Stomach (tissue), 9 donors: Measurements from ENCODE around the gene RGS13. TPM values are rescaled to one million over a fixed set of nuclear protein-coding genes. Genes with fewer than 3 reads are reported as not detected.
A peak's percentile ranks its signal among the peaks of the same experiment; 100 is the strongest.

Experiments
- DNase-seq, 2 donors: peaks; one replicate each; pipeline versions ENCODE4 v3.0.0 to v3.0.0-alpha.2; 2013 to 2019
- H3K27ac ChIP-seq, 5 donors: fragments of 200-600 bp in 4 of 5; sonication (generic) in 4 of 5; one replicate each; pipeline ENCODE4 v1.5.1; 2013 to 2019; ENCODE audit warnings: mild to moderate bottlenecking in 1 of 5, moderate library complexity in 1 of 5
- H3K27me3 ChIP-seq, 3 donors: fragments of 200-600 bp; sonication (generic); one replicate each; pipeline ENCODE4 v1.5.1; 2017 to 2019; ENCODE audit warnings: mixed run types in 1 of 3
- H3K36me3 ChIP-seq, 4 donors: fragments of 200-600 bp; sonication (generic); 1 replicate in 3 of 4; 2 replicates in 1 of 4; pipeline ENCODE4 v1.5.1; 2016 to 2019
- H3K4me1 ChIP-seq, 4 donors: fragments of 200-600 bp; sonication (generic); one replicate each; pipeline ENCODE4 v1.5.1; 2016 to 2019
- H3K4me3 ChIP-seq, 4 donors: fragments of 200-600 bp; sonication (generic) in 3 of 4; one replicate each; pipeline ENCODE4 v1.5.1; 2016 to 2019; ENCODE audit warnings: mild to moderate bottlenecking in 1 of 4
- H3K9me3 ChIP-seq, 4 donors: fragments of 200-600 bp; sonication (generic); one replicate each; pipeline ENCODE4 v1.5.1; 2016 to 2019
- EP300 ChIP-seq: sonication (generic); formaldehyde crosslinking; IDR thresholded peaks from one replicate; pipeline ENCODE4 v1.6.1; 2017; ENCODE audit warnings: antibody characterized with exemption
- POLR2A ChIP-seq, 4 donors: fragments of 450-650 bp; IDR thresholded peaks; one replicate each; pipeline ENCODE4 v1.6.1; 2016; ENCODE audit warnings: antibody characterized with exemption in 4 of 4, control low read depth in 2 of 4, mild to moderate bottlenecking in 1 of 4, moderate library complexity in 1 of 4
- POLR2AphosphoS5 ChIP-seq, 3 donors: sonication (generic); formaldehyde crosslinking; IDR thresholded peaks; one replicate each; pipeline ENCODE4 v1.6.1; 2016; ENCODE audit warnings: antibody characterized with exemption in 3 of 3
- WGBS, 5 donors: extraction: QIAGEN DNeasy Blood & Tissue Kit in 3 of 5; methylation state at CpG; one replicate each; pipeline versions ENCODE4 v1.1.5 to v1.1.7; 2013 to 2018; 5-methylcytosine and 5-hydroxymethylcytosine counted together
- intact Hi-C: fragments of 100-400 bp; cut with DNase I; formaldehyde crosslinking; loops from one replicate; pipeline ENCODE4 v1.15.1; 2023; ENCODE audit warnings: low total_unique reads
- polyA plus RNA-seq, 3 donors: library from polyadenylated mRNA; stranded (reverse); fragments of 200-250 nt; gene quantifications; one replicate each; pipeline ENCODE4 v1.2.3, GENCODE V29; 2013
- total RNA-seq, 5 donors: library from RNA; depleted of rRNA; stranded (reverse); fragments of >200 nt; gene quantifications; one replicate each; pipeline versions ENCODE4 v1.1.0 to v1.2.3, GENCODE V29; 2014 to 2016
- TF ChIP-seq, protein P1 (sequence below), 7 experiments: fragments of 450-650 bp in 4 of 7; fragments of 200-600 bp in 3 of 7; sonication (generic) in 3 of 7; IDR thresholded peaks; one replicate each; pipeline ENCODE4 v1.5.1; 2016 to 2019; ENCODE audit warnings: antibody characterized with exemption in 7 of 7, control low read depth in 2 of 7, mild to moderate bottlenecking in 1 of 7
- donor health status: healthy with polysubstance abuse.
- donor health status: Bipolar disorder and iron deficiency.
- donor health status: healthy.

RGS13 gene
- total and polyA plus RNA-seq, 8 donors = 0.73 to 7.5 (median 2.0) TPM; not detected in 2

DNA sequence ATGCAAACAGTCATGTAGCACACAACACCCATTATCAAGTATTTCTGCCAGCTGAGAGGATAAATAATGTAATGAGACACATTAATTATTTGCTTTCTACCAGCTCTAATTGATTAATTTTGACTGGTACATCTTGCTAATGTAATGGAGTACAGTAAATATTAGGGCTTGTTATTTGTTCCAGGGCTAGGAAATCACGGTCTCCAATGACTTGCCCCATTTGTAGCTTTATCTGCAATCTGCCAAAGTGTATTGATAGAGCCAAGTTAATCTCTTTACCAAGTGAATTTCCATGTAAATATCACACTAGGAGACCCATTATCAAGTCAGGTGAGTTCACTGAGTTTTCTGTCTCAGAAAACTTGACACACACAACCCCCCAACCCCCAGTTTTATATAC lies 55.1 kb downstream of the RGS13 start:
- Histone ChIP-seq H3K27me3 (no peaks in the 10 kb centered on the region), H3K4me1 (no peaks in the 10 kb centered on the region), H3K4me3 (no peak overlapping the region), H3K9me3 (no peaks in the 10 kb centered on the region), H3K27ac (no peak overlapping the region), H3K36me3 (no peaks in the 10 kb centered on the region)
- intact Hi-C loops = no loop called here
- WGBS, 5 donors = 25 to 39% (median 32%) methylated on average over 1 of the region's 1 CpG
- no peak for DNase-seq
- TF ChIP-seq POLR2AphosphoS5 (IDR thresholded peaks at IDR 0.05) = no peak
- TF ChIP-seq POLR2A (IDR thresholded peaks at IDR 0.05) = no peak
- TF ChIP-seq, protein P1, sequence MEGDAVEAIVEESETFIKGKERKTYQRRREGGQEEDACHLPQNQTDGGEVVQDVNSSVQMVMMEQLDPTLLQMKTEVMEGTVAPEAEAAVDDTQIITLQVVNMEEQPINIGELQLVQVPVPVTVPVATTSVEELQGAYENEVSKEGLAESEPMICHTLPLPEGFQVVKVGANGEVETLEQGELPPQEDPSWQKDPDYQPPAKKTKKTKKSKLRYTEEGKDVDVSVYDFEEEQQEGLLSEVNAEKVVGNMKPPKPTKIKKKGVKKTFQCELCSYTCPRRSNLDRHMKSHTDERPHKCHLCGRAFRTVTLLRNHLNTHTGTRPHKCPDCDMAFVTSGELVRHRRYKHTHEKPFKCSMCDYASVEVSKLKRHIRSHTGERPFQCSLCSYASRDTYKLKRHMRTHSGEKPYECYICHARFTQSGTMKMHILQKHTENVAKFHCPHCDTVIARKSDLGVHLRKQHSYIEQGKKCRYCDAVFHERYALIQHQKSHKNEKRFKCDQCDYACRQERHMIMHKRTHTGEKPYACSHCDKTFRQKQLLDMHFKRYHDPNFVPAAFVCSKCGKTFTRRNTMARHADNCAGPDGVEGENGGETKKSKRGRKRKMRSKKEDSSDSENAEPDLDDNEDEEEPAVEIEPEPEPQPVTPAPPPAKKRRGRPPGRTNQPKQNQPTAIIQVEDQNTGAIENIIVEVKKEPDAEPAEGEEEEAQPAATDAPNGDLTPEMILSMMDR (IDR thresholded peaks at IDR 0.05) = no peak
- no peak for TF ChIP-seq EP300

DNA sequence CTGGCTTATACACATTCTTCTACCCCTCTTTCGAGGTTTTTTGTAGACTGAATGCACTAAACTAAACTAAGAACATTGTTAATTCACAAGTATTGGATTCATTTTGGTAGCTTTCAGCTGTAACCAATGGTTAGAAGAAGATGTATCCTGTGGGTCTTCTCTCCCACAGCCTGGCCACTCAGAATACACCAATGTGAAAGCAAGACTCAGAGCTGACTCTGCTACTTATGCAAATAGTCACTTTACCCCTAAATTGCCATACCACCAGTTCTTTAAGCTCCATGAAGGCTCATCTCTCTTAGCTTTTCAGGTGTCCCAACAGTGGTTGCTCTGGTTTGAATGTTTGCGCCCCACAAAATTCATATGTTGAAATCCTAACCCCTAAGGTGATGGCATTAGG lies 60.1 kb downstream of the RGS13 start:
- Histone ChIP-seq H3K4me3 (no peak overlapping the region), H3K27ac (no peak overlapping the region), H3K4me1 (peaks cover 0 to 9% (median 4%) of the 10 kb centered on the region in 4 donors), H3K36me3 (no peaks in the 10 kb centered on the region), H3K9me3 (no peaks in the 10 kb centered on the region), H3K27me3 (no peaks in the 10 kb centered on the region)
- intact Hi-C loops = no loop called here
- DNase-seq = no peak
- WGBS, 5 donors = 86 to 95% (median 90%) methylated on average over 2 of the region's 2 CpGs
- TF ChIP-seq EP300 = no peak
- no peak for TF ChIP-seq POLR2AphosphoS5 (IDR thresholded peaks at IDR 0.05)
- TF ChIP-seq, protein P1 (IDR thresholded peaks at IDR 0.05) = no peak
- no peak for TF ChIP-seq POLR2A (IDR thresholded peaks at IDR 0.05)

DNA sequence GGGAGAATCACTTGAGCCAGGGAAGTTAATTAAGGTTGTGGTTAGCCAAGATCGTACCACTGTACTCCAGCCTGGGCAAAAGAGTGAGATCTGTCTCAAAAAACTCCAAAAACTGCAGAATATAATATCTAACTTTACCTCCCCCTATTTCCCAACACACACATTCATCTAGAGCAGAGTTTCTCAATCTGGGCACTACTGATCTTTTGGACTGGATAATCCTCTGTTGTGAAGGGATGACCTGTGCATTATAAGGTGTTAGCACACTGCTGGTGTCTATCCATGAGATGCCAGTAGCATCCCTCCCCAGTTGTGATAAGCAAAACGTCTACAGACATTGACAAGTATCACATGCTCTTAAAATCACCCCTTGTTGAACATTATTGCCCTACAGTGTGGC lies 61.8 kb downstream of the RGS13 start:
- 75 to 84% (median 81%) methylated on average over 2 of the region's 2 CpGs for WGBS, 5 donors
- no peak for DNase-seq
- Histone ChIP-seq H3K27me3 (no peaks in the 10 kb centered on the region), H3K4me3 (no peak overlapping the region), H3K9me3 (no peaks in the 10 kb centered on the region), H3K36me3 (no peaks in the 10 kb centered on the region), H3K27ac (no peak overlapping the region), H3K4me1 (peaks cover 0 to 26% (median 12%) of the 10 kb centered on the region in 4 donors)
- intact Hi-C loops = no loop called here
- TF ChIP-seq, protein P1 (IDR thresholded peaks at IDR 0.05) = no peak
- TF ChIP-seq POLR2A (IDR thresholded peaks at IDR 0.05) (no peak), POLR2AphosphoS5 (IDR thresholded peaks at IDR 0.05) (no peak), EP300 (no peak)

DNA sequence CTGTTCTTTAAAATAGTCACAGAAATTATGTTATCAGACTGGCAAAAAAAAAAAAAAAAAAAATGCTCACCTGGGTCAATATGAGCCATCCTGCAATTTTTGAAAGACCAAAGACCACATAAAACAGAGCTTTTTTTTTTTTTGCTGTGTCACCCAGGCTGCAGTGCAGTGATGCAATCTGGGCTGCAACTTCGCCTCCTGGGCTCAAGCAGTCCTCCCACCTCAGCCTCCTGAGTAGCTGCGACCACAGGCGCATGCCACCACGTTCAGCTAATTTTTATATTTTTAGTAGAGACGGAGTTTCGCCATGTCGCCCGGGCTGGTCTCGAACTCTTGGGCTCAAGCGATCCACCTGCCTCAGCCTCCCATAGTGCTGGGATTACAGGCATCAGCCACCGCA lies 62.8 kb downstream of the RGS13 start:
- no peak for TF ChIP-seq POLR2AphosphoS5 (IDR thresholded peaks at IDR 0.05)
- Histone ChIP-seq H3K4me1 (peaks cover 0 to 26% (median 12%) of the 10 kb centered on the region in 4 donors), H3K9me3 (no peaks in the 10 kb centered on the region), H3K27ac (no peak overlapping the region), H3K27me3 (no peaks in the 10 kb centered on the region), H3K36me3 (no peaks in the 10 kb centered on the region), H3K4me3 (no peak overlapping the region)
- DNase-seq = no peak
- WGBS, 5 donors = 93 to 98% (median 97%) methylated on average over 11 of the region's 11 CpGs
- intact Hi-C loops = no loop called here

DNA sequence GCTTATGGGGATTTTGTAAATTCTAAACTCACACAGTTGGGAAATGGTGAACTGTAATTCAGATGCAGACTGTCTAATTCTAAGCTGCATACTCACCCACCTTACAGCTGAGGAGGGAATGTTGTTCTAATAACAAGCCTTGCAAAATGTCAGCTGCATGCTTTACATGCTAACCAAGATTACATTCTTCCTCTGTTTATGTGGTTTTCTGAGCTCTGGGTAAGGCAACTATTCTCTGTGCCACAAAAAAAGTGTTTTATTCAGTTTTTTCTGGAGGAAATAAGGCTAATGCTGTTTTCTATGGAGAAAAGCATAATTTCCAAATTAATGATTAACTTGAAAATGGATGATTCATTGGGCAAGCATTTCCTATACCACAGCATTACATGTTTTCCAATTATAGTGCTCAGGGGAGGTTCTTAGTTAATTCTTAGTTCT lies 64.9 kb downstream of the RGS13 start:
- no peaks in the 10 kb centered on the region for H3K36me3 ChIP-seq
- intact Hi-C loops = no loop called here
- no peaks in the 10 kb centered on the region for H3K9me3 ChIP-seq
- H3K4me3 ChIP-seq = no peak overlapping the region
- peaks cover 0 to 26% (median 12%) of the 10 kb centered on the region in 4 donors for H3K4me1 ChIP-seq
- peak in 1 of 2 donors; percentile 27 for DNase-seq
- no peak overlapping the region for H3K27ac ChIP-seq
- no peaks in the 10 kb centered on the region for H3K27me3 ChIP-seq
- TF ChIP-seq POLR2AphosphoS5 (IDR thresholded peaks at IDR 0.05) = peak in 1 of 3 donors; percentile 22
- TF ChIP-seq POLR2A (IDR thresholded peaks at IDR 0.05) = no peak
